GM12878 (cell line): Measurements from ENCODE around the gene COL4A2. TPM values are rescaled to one million over a fixed set of nuclear protein-coding genes. Genes with fewer than 3 reads are reported as not detected.

Source experiments
- ATAC-seq: fragments of 200-7000 bp; cut with Tn5 transposase; 3 replicates; pipeline ENCODE4 v1.9.1; 2020; ENCODE audit warnings: mild to moderate bottlenecking, moderate library complexity
- BruUV-seq: library from RNA; stranded (reverse); fragments of 400-500 nt; replicated peaks from 2 replicates; lab custom pipeline; 2021; lab: Mats Ljungman, UMichigan
- CTCF ChIA-PET: fragments of 300-600 bp; sonication (Branson Sonifier 250); formaldehyde crosslinking; extraction: SDS; loops from one replicate; lab custom pipeline; 2021; ENCODE audit warnings: inconsistent platforms; lab: Yijun Ruan, JAX
- POLR2A ChIA-PET: fragments of 350-600 bp; formaldehyde crosslinking; extraction: SDS; loops from one replicate; lab custom pipeline; 2021; ENCODE audit warnings: inconsistent platforms; lab: Charles Lee
- RAD21 ChIA-PET: fragments of 300-600 bp; sonication (Branson Sonifier 250); formaldehyde crosslinking; loops from one replicate; lab custom pipeline; 2023; ENCODE audit warnings: antibody characterized with exemption; ENCODE audit not compliant: unreplicated experiment; lab: Charles Lee
- SMC1A ChIA-PET: fragments of 300-600 bp; sonication (Branson Sonifier 250); formaldehyde crosslinking; loops from one replicate; lab custom pipeline; 2023; ENCODE audit not compliant: unreplicated experiment, uncharacterized antibody; lab: Charles Lee
- DNase-seq: peaks from one replicate; pipeline ENCODE4 v3.0.0-alpha.2; 2011; ENCODE audit warnings: low read depth, low spot score
- FAIRE-seq: peaks from 3 replicates; lab custom pipeline; 2011; peaks lifted over from hg19 to GRCh38; lab: Jason Lieb, UNC
- H2AFZ ChIP-seq: 2 replicates; pipeline ENCODE4 v1.6.0; 2011; ENCODE audit warnings: low read depth, low read length, control low read depth; ENCODE audit not compliant: control insufficient read depth
- H3K27ac ChIP-seq: 2 replicates; pipeline ENCODE4 v1.5.1; 2011; ENCODE audit warnings: control low read depth; ENCODE audit not compliant: control insufficient read depth, insufficient read depth
- H3K27me3 ChIP-seq, 2 experiments: replicated peaks in 1 of 2; 2 replicates each; pipeline versions ENCODE4 v1.6.0 to v1.6.1; 2011; ENCODE audit warnings: low read length in 1 of 2; ENCODE audit not compliant: control insufficient read depth in 2 of 2, insufficient read depth in 2 of 2
- H3K36me3 ChIP-seq, 2 experiments: 2 replicates each; pipeline ENCODE4 v1.5.1; 2011; ENCODE audit warnings: low read length in 1 of 2; ENCODE audit not compliant: control insufficient read depth in 2 of 2, insufficient read depth in 2 of 2
- H3K4me1 ChIP-seq: 2 replicates; pipeline ENCODE4 v1.6.1; 2011; ENCODE audit warnings: mild to moderate bottlenecking, low read length, moderate library complexity, mixed read lengths; ENCODE audit not compliant: control insufficient read depth, insufficient read depth
- H3K4me2 ChIP-seq: 2 replicates; pipeline ENCODE4 v1.6.0; 2011; ENCODE audit warnings: control low read depth; ENCODE audit not compliant: control insufficient read depth, insufficient read depth
- H3K4me3 ChIP-seq: fragments of 200-600 bp; sonication (generic); 2 replicates; pipeline ENCODE4 v1.5.1; 2016
- H3K79me2 ChIP-seq: 2 replicates; pipeline ENCODE4 v1.6.0; 2011; ENCODE audit warnings: low read length; ENCODE audit not compliant: control insufficient read depth, insufficient read depth
- H3K9ac ChIP-seq: 2 replicates; pipeline ENCODE4 v1.8.0; 2011; ENCODE audit warnings: low read length, control low read depth, mixed read lengths; ENCODE audit not compliant: control insufficient read depth, insufficient read depth
- H3K9me3 ChIP-seq: replicated peaks from 3 replicates; pipeline ENCODE4 v1.5.1; 2011; ENCODE audit warnings: mild to moderate bottlenecking, low read length; ENCODE audit not compliant: control insufficient read depth, insufficient read depth
- H4K20me1 ChIP-seq: 2 replicates; pipeline ENCODE4 v1.6.0; 2011; ENCODE audit not compliant: control insufficient read depth, insufficient read depth
- BACH1 ChIP-seq: fragments of 450-650 bp; IDR thresholded peaks from 2 replicates; pipeline ENCODE4 v1.6.1; 2017; ENCODE audit warnings: mild to moderate bottlenecking, borderline replicate concordance
- CHD2 ChIP-seq: IDR thresholded peaks from 2 replicates; pipeline ENCODE4 v1.6.1; 2011; ENCODE audit warnings: low read depth, low read length, improper control_type of control experiment, borderline replicate concordance
- EGR1 ChIP-seq, 2 experiments: IDR thresholded peaks; 1 replicate in 1 of 2; 2 replicates in 1 of 2; pipeline ENCODE4 v1.6.1; 2011 to 2012; ENCODE audit warnings: low read depth in 2 of 2, low read length in 2 of 2, borderline replicate concordance in 1 of 2, mild to moderate bottlenecking in 1 of 2, moderate library complexity in 1 of 2
- ESRRA ChIP-seq: IDR thresholded peaks from 2 replicates; pipeline ENCODE4 v1.6.1; 2012; ENCODE audit warnings: mild to moderate bottlenecking, low read length, improper control_type of control experiment
- FOS ChIP-seq: IDR thresholded peaks from 3 replicates; pipeline ENCODE4 v1.6.1; 2011; ENCODE audit warnings: borderline replicate concordance; ENCODE audit not compliant: insufficient read length; ENCODE audit errors: extremely low read depth
- IKZF1 ChIP-seq: fragments of 450-650 bp; conservative IDR thresholded peaks from 2 replicates; pipeline ENCODE4 v1.6.1; 2017; ENCODE audit warnings: antibody characterized with exemption, mild to moderate bottlenecking
- MYB ChIP-seq: fragments of 150-350 bp; IDR thresholded peaks from 2 replicates; pipeline ENCODE4 v1.6.1; 2014; ENCODE audit warnings: mild to moderate bottlenecking, low read depth, low read length, borderline replicate concordance
- NR2C2 ChIP-seq: IDR thresholded peaks from 2 replicates; pipeline ENCODE4 v1.6.1; 2011; ENCODE audit warnings: borderline replicate concordance, low read depth; ENCODE audit not compliant: control insufficient read depth, insufficient read length
- NRF1 ChIP-seq: conservative IDR thresholded peaks from 2 replicates; pipeline ENCODE4 v1.6.1; 2011; ENCODE audit warnings: mild to moderate bottlenecking, low read depth, low read length, improper control_type of control experiment
- SIN3A ChIP-seq: IDR thresholded peaks from 2 replicates; pipeline ENCODE4 v1.6.1; 2012; ENCODE audit warnings: low read depth, low read length, improper control_type of control experiment
- STAT1 ChIP-seq: fragments of 450-650 bp; conservative IDR thresholded peaks from 2 replicates; pipeline ENCODE4 v1.6.1; 2014; ENCODE audit warnings: antibody characterized with exemption, mild to moderate bottlenecking
- TCF7 ChIP-seq: IDR thresholded peaks from 2 replicates; pipeline ENCODE4 v1.6.1; 2014; ENCODE audit warnings: antibody characterized with exemption, borderline replicate concordance
- YY1 ChIP-seq: IDR thresholded peaks from 2 replicates; pipeline ENCODE4 v1.6.1; 2011; ENCODE audit warnings: low read depth, mild to moderate bottlenecking, low read length
- ZBTB11 ChIP-seq: fragments of 450-650 bp; formaldehyde crosslinking; IDR thresholded peaks from 2 replicates; pipeline ENCODE4 v1.5.0; 2022; ENCODE audit warnings: mild to moderate bottlenecking, missing genetic modification characterization
- ZBTB33 ChIP-seq: fragments of 450-650 bp; IDR thresholded peaks from 2 replicates; pipeline ENCODE4 v1.6.1; 2017; ENCODE audit warnings: mild to moderate bottlenecking
- WGBS: methylation state at CpG from one replicate; pipeline ENCODE4 v1.1.6; 2016; ENCODE audit warnings: low lambda C conversion rate; ENCODE audit not compliant: insufficient replicate concordance, insufficient coverage; ENCODE audit errors: missing lambda C conversion rate; 5-methylcytosine and 5-hydroxymethylcytosine counted together
- in situ Hi-C: fragments of 300-500 bp; cut with MboI; formaldehyde crosslinking; loops from 9 replicates; pipeline ENCODE4 v1.14.3; 2018; ENCODE audit warnings: mixed read lengths
- intact Hi-C: fragments of 100-400 bp; cut with micrococcal nuclease; formaldehyde crosslinking; loops from one replicate; pipeline ENCODE4 v1.14.2; 2022; ENCODE audit not compliant: unreplicated experiment
- polyA plus RNA-seq, 11 experiments: library from polyadenylated mRNA; depleted of rRNA in 4 of 11; unstranded in 6 of 11; stranded (reverse) in 5 of 11; fragments of >200 nt; fragmentation: Nextera tagmentation in 4 of 11; fragmentation: Illumina TruSeq in 1 of 11; extraction: Ambion mirVana in 4 of 11; extraction: Trizol in 1 of 11; gene quantifications; 1 replicate in 1 of 11; 2 replicates in 10 of 11; pipeline versions ENCODE4 v1.2.1 to v1.2.3, GENCODE V29; 2011 to 2016; ENCODE audit warnings: inconsistent platforms in 2 of 11, missing spikeins in 2 of 11, low read depth in 1 of 11
- total RNA-seq, 4 experiments: library from RNA; depleted of rRNA in 3 of 4; stranded (reverse); fragments of >200 nt in 3 of 4; fragmentation: Illumina TruSeq in 1 of 4; extraction: Trizol in 1 of 4; gene quantifications; 2 replicates each; pipeline versions ENCODE4 v1.2.1 to v1.2.3, GENCODE V29; 2013 to 2021

The COL4A2 gene
- total and polyA plus RNA-seq, 10 of the 15 experiments (the other 5 are each of a cell fraction or from before 2014, with no cell fraction given): 0.16 to 1.6 (median 0.62) TPM; not detected in 3

- intact Hi-C loops (loop anchor here (1.0 to 5.0 kb wide), 5 partner anchors 32 to 1452 kb away; no protein-coding TSS in a partner anchor), in situ Hi-C loops (loop anchor here (5.0 to 25.0 kb wide), 2 partner anchors 190 to 1450 kb away; no protein-coding TSS in a partner anchor)
- Histone ChIP-seq H3K27me3 (no peaks in the 10 kb centered on the region), H3K9ac (no peak overlapping the region), H3K9me3 (no peaks in the 10 kb centered on the region), H3K4me2 (no peak overlapping the region), H3K4me3 (no peak overlapping the region), H3K36me3 (no peaks in the 10 kb centered on the region), H3K79me2 (no peaks in the 10 kb centered on the region), H3K27ac (no peak overlapping the region), H4K20me1 (no peaks in the 10 kb centered on the region), H3K4me1 (peaks cover 4% of the 10 kb centered on the region), H2AFZ (0 out of 2 replicates have a peak overlapping the region, but pooled peaks have one; percentile 15)
- SMC1A ChIA-PET: interaction anchor here (0.7 to 4.3 kb wide), 21 partner anchors 9 to 1497 kb away, joined by 3 to 43 read pairs (median 4); no protein-coding TSS in a partner anchor
- 43% methylated on average over 16 of the region's 16 CpGs for WGBS
- ATAC-seq: peak; percentile 87
- RAD21 ChIA-PET: interaction anchor here (0.7 to 3.6 kb wide), 14 partner anchors 9 to 1451 kb away, joined by 3 to 22 read pairs (median 5); no protein-coding TSS in a partner anchor
- peak; percentile 96 for FAIRE-seq
- peak; percentile 40 for DNase-seq
- CTCF ChIA-PET: interaction anchor here (0.7 to 3.6 kb wide), 33 partner anchors 8 to 479 kb away, joined by 3 to 80 read pairs (median 4); no protein-coding TSS in a partner anchor
- BruUV-seq: no TSS peak
- POLR2A ChIA-PET: interaction anchor here (2.0 kb wide), 1 partner anchor 52 kb away, joined by 5 read pairs; no protein-coding TSS in a partner anchor
- TF ChIP-seq NR2C2 (no peak), CHD2 (no peak), STAT1 (no peak), ESRRA (no peak; the same call in 1 of the 2 replicates), TCF7 (no peak), ZBTB11 (no peak), MYB (no peak), SIN3A (no peak), EGR1 (IDR thresholded peaks at IDR 0.05; ENCODE audit: borderline replicate concordance in 1 of 2, low read depth in 2 of 2, low read length in 2 of 2) (no peak), ZBTB33 (no peak), BACH1 (peak; percentile 48; the same call in 1 of the 2 replicates), FOS (no peak), IKZF1 (peak; percentile 88), NRF1 (no peak), YY1 (peak; percentile 63; the same call in 1 of the 2 replicates)
Observed at GRCh38 chr13:110412132-110412914, 105.2 kb downstream of the COL4A2 start.
